ENCODE measurements around the gene ARFGEF3.
"Not testable (repeated sequence)": the region's sequence is repeated elsewhere in the genome, so short reads cannot be mapped to it uniquely, and the experiment has no call there.

Gene ARFGEF3

DNA sequence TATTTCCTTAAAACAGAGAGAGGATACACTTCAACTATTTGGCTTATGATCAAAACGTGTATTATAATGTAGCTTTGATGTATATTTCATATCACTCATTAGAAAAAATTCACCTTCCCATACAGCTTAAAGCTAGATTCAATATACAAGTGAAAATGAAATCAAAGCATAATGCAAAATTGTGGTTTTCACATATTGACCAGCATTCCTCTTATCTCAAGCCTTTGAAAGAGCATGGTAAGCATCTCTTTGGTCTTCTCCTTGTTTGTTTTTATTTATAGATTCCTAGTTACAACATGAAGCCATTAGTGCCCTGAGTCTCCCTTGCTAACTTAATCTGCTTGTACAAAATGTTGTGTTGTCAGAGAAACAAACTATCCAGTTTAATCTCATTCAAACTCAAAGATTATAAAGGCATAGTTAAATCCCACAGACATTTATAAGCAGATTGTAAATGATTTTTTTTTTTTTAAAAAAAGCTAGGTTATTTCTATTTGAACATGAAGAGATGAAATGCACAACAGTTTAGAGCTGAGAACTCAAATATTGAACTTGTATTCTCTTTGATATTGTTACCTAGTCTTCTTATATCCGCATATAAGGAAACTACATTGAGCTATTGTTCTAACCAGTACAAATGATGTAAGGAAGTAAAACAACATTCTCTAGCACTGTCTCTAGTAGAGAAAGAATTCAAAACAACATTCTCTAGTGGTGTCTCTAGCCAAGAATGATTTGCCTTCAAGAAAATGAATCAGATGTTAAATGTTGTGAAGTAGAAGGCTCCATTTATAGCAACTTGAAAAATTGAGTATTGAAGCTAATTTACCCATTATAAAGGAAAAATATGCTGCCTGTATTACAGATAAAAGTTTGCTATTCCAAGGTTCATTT is 184.8 kb downstream of the ARFGEF3 start:
- DNase-seq (ENCODE audit: low read depth, low spot score), result no peak

GRCh38 chr6:138347864-138348263 is 186.1 kb downstream of the ARFGEF3 start:
- DNase-seq (ENCODE audit: low read depth, low spot score), result no peak

DNA sequence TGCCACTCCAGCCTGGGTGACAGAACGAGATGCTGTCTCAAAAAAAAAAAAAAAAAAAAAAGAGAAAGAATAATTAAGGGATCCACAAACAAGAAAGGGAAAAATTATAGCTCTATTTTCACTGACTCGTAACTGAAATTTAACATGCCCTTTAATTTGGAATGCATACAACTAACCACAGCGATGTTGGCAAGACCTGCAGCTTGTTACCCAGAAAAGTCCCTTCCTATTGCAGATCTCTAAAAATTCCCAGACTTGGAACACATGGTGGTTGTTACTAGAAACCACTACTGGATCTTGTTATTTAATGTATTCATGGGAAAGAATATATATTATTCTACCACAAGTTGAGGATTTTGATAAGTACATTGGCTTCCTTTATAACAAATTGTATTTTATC is 188.2 kb downstream of the ARFGEF3 start:
- DNase-seq (ENCODE audit: low read depth, low spot score), result no peak

DNA sequence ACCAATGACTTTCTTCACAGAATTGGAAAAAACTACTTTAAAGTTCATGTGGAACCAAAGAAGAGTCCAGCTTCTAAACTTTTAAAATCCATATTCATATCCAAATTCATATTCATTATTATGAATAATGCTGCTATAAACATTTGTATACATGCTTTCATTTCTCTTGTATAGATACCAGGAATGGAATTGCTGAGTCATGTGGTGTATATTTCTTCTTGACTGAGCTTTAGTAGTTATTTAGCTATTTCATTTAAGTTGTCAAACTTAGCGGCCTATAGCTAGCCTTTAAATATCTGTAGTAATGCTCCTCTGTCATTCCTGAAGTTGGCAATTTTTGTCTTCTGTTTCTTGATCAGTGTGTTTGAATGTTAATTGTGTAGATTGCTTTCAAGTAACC is 196.2 kb downstream of the ARFGEF3 start:
- DNase-seq (ENCODE audit: low read depth, low spot score), result no peak

DNA sequence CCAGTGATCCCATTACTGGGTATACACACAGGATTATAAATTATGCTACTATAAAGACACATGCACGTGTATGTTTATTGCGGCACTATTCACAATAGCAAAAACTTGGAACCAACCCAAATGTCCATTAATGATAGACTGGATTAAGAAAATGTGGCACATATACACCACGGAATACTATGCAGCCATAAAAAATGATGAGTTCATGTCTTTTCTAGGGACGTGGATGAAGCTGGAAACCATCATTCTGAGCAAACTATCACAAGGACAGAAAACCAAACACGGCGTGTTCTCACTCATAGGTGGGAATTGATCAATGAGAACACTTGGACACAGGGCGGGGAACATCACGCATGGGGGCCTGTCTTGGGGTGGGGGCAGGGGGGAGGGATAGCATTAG is 206.9 kb downstream of the ARFGEF3 start:
- not testable (repeated sequence) for DNase-seq (ENCODE audit: low read depth, low spot score)

DNA sequence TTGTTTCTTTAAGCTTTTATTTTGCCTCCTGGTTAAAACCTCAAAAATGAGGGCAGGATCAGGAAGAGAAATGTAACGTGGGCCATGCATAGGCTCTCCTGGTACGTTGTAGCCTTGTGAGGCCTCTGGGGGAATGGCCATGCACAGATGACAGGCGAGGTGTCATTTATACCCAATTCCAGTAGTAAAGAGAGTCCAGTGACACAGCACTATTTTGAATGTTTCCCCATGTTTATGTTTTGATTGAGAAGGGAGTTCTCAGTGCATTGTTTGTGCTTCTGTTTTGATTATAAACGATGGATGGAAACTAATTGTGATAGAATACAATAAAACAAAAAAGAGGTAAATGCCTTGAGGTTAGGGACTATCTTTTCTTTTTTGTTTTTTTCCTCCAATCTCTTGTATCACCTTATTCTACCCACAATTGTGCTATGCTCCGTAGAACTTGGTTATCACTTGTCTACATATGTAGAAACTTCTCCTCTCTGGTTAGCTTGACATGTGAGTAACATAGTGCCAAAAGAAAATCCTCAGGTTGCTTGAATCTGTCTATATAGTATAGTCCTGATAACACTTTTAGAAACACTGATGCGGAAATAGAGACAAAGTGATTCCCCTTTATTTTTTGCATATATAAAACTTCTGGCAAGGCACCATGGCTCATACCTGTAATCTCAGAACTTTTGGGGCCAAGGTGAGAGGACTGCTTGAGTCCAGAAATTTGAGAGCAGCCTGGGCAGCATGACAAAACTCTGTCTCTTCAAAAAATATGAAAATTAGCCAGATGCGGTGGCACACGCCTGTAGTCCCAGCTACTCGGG is 209.1 kb downstream of the ARFGEF3 start:
- DNase-seq (ENCODE audit: low read depth, low spot score), result no peak

GRCh38 chr6:138371452-138371711 is 209.6 kb downstream of the ARFGEF3 start:
- DNase-seq (ENCODE audit: low read depth, low spot score), result no peak

GRCh38 chr6:138371720-138372119 is 210.0 kb downstream of the ARFGEF3 start:
- DNase-seq (ENCODE audit: low read depth, low spot score), result no peak

- no peak for DNase-seq (ENCODE audit: low read depth, low spot score)
Observed at GRCh38 chr6:138372711-138373463, 211.1 kb downstream of the ARFGEF3 start.

DNA sequence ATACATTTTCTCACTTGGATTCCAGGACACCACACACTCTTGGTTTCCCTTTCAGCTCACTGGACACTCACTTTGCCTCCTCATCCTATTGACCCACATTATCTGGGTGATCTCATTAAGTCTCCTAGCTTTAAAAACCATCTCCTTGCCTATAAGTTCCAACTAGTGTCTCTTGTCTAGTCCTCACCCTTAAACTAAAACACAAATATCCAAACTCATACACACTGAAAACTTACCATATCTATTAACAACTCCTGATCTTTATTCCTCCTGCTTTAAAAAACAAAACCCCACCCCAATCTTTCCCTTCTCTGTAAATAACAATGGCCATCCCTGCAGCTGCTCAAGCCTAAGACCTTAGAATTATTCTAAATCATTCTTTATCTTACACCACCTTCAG is 212.5 kb downstream of the ARFGEF3 start:
- DNase-seq (ENCODE audit: low read depth, low spot score), result no peak

DNA sequence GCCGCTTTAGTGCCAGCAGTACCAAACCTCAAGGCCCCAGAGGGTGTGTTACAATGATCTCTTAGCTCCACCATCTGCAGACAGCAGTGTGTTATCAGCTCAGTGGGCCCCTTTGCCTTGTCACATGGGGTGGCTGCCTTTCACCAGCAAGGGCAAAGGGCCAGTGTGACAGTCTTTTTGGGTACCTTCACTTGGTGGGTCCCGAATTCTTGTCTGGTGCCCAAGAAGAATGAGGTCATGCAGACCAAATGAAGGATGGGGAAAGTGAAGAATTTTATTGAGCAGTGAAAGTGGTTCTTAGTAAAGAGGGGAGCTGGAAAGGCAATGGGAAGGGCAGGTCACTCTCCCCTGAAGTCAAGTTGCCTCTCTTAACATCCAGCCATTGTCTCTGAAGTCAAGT is 213.1 kb downstream of the ARFGEF3 start:
- no peak for DNase-seq (ENCODE audit: low read depth, low spot score)

DNA sequence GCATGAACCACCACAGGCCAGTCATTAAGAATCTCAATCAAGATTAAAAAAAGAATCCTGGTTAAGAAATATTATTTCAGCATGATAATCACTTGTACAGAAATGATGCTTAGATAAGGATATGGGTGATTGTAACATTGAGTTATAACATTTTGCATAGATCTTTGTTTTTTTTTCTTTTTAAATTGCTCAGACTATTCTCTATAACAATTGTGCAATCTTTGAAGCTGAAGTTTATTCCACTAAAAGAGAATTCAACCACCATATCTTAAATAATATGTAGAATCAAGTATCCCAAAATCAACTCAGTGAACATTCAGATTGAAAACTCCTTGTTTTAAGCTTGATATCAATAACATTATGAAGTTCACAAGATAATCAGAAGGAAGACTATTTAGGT is 215.3 kb downstream of the ARFGEF3 start:
- no peak for DNase-seq (ENCODE audit: low read depth, low spot score)

GRCh38 chr6:138377844-138378243 is 216.1 kb downstream of the ARFGEF3 start, which contains the start of gene SMIM28:
TSS of gene SMIM28 (plus strand) at chr6:138377905. CDS start at chr6:138378073, 168 bp downstream.
- DNase-seq (ENCODE audit: low read depth, low spot score), result no peak

DNA sequence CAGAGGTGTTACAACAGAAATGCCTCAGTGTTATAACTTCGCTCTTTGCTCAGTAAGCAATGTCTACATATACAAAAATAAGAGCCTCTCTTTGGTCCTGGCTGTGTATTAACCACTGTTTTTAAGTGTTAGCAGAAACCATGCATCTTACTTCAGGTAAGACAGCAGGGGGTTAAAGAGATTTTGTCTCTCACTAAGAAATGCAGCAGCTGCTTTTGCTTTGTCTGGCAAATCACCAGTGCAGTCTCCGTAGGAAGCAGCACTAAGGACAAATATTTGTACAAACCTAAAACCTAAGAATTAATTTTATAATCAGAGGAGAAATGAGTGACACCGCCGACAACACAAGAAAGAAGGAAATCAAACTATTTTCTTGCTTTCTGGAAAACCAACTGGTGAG is 216.7 kb downstream of the ARFGEF3 start:
- no peak for DNase-seq (ENCODE audit: low read depth, low spot score)

GRCh38 chr6:138382498-138383265 is 220.9 kb downstream of the ARFGEF3 start:
- no peak for DNase-seq (ENCODE audit: low read depth, low spot score)

DNA sequence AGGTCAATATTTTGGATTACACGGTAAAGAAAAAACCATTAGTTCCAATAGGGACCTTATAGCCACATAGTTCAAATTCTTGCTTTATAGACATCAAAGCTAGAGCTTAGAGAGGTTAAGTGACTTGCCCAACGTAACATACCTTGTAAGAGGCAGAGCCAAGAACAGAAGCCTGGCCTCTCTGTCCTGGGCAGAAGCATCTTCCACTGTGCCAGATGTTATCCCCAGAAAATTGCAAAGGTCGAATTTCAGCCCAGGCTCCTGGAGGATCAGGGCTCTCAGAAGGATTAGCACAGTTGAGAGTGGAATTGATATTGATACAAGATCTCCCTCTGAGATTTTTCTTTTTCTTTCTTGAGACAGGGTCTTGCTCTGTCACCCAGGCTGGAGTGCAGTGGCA is 222.0 kb downstream of the ARFGEF3 start:
- no peak for DNase-seq (ENCODE audit: low read depth, low spot score)

- no peak for DNase-seq (ENCODE audit: low read depth, low spot score)
Observed at GRCh38 chr6:138386897-138387296, 225.2 kb downstream of the ARFGEF3 start.

GRCh38 chr6:138387577-138388368 is 226.0 kb downstream of the ARFGEF3 start:
- no peak for DNase-seq (ENCODE audit: low read depth, low spot score)

- DNase-seq (ENCODE audit: low read depth, low spot score), result no peak
Observed at GRCh38 chr6:138389551-138389950, 227.8 kb downstream of the ARFGEF3 start.
